Naive thymus-derived CD4-positive, alpha-beta T cell (primary cell): ENCODE results near the gene TUBGCP6. TPM values are rescaled to one million over a fixed set of nuclear protein-coding genes. Genes with fewer than 3 reads are reported as not detected.

ENCODE experiments used
- ATAC-seq: fragments of 150-1000 bp; cut with Tn5 transposase; 2 replicates; pipeline ENCODE4 v1.10.0; 2021; ENCODE audit warnings: mild to moderate bottlenecking, moderate library complexity
- CTCF ChIA-PET: fragments of 350-600 bp; sonication (Branson Sonifier 250); formaldehyde crosslinking; loops from one replicate; lab custom pipeline; 2021; ENCODE audit warnings: antibody characterized with exemption; lab: Charles Lee
- POLR2A ChIA-PET: fragments of 350-600 bp; sonication (Branson Sonifier 250); formaldehyde crosslinking; loops from one replicate; lab custom pipeline; 2021; ENCODE audit warnings: antibody characterized with exemption, inconsistent platforms; lab: Charles Lee
- DNase-seq, 9 donors: peaks; one replicate each; pipeline versions ENCODE4 v3.0.0 to v3.0.0-alpha.2; 2020 to 2022; ENCODE audit warnings: mixed read lengths in 1 of 9
- H3K27ac ChIP-seq: one replicate; pipeline ENCODE4 v1.7.0; 2013; ENCODE audit warnings: mild to moderate bottlenecking, low read depth, low read length, moderate library complexity
- H3K27me3 ChIP-seq, 2 donors: one replicate each; pipeline ENCODE4 v1.7.0; 2013; ENCODE audit warnings: low read length in 2 of 2, mild to moderate bottlenecking in 2 of 2, moderate library complexity in 2 of 2; ENCODE audit not compliant: control insufficient read depth in 2 of 2, insufficient read depth in 2 of 2
- H3K36me3 ChIP-seq, 3 experiments: 1 replicate in 2 of 3; 2 replicates in 1 of 3; pipeline ENCODE4 v1.7.0; 2013; ENCODE audit warnings: low read length in 3 of 3, mild to moderate bottlenecking in 3 of 3, moderate library complexity in 1 of 3; ENCODE audit not compliant: insufficient read depth in 3 of 3, control insufficient read depth in 2 of 3
- H3K4me1 ChIP-seq, 2 donors: one replicate each; pipeline ENCODE4 v1.7.0; 2013; ENCODE audit warnings: low read length in 2 of 2, mild to moderate bottlenecking in 2 of 2, moderate library complexity in 1 of 2; ENCODE audit not compliant: control insufficient read depth in 2 of 2, insufficient read depth in 2 of 2
- H3K4me3 ChIP-seq: 2 replicates; pipeline ENCODE4 v1.7.0; 2013; ENCODE audit warnings: mild to moderate bottlenecking, low read length
- H3K9me3 ChIP-seq, 3 experiments: 1 replicate in 2 of 3; 2 replicates in 1 of 3; pipeline ENCODE4 v1.7.0; 2013; ENCODE audit warnings: low read length in 3 of 3; ENCODE audit not compliant: control insufficient read depth in 2 of 3
- H3K27ac Mint-ChIP-seq, 9 donors: one replicate each; pipeline ENCODE4 v1.8.0; 2020 to 2022; ENCODE audit warnings: mixed read lengths in 9 of 9, mild to moderate bottlenecking in 8 of 9, moderate library complexity in 5 of 9, inconsistent platforms in 2 of 9
- H3K27me3 Mint-ChIP-seq, 5 donors: one replicate each; pipeline ENCODE4 v1.8.0; 2021 to 2022; ENCODE audit warnings: mixed read lengths in 5 of 5, mild to moderate bottlenecking in 1 of 5
- H3K36me3 Mint-ChIP-seq, 5 donors: one replicate each; pipeline ENCODE4 v1.8.0; 2020 to 2022; ENCODE audit warnings: mixed read lengths in 5 of 5, mild to moderate bottlenecking in 3 of 5, inconsistent platforms in 1 of 5
- H3K4me1 Mint-ChIP-seq, 7 donors: one replicate each; pipeline ENCODE4 v1.8.0; 2020 to 2022; ENCODE audit warnings: mixed read lengths in 7 of 7, mild to moderate bottlenecking in 3 of 7, inconsistent platforms in 1 of 7
- H3K4me3 Mint-ChIP-seq, 10 donors: one replicate each; pipeline ENCODE4 v1.8.0; 2020 to 2022; ENCODE audit warnings: mild to moderate bottlenecking in 10 of 10, mixed read lengths in 10 of 10, moderate library complexity in 6 of 10, inconsistent platforms in 2 of 10
- H3K9me3 Mint-ChIP-seq, 11 donors: one replicate each; pipeline ENCODE4 v1.8.0; 2020 to 2022; ENCODE audit warnings: mixed read lengths in 11 of 11, mild to moderate bottlenecking in 4 of 11, inconsistent platforms in 1 of 11, moderate library complexity in 1 of 11
- intact Hi-C, 2 donors: fragments of 100-400 bp; cut with micrococcal nuclease; formaldehyde crosslinking; loops; one replicate each; pipeline ENCODE4 v1.15.1; 2023
- polyA plus RNA-seq, 2 donors: library from polyadenylated mRNA; unstranded; fragments of 300-500 nt; fragmentation: Illumina TruSeq; gene quantifications; one replicate each; pipeline ENCODE4 v1.2.3, GENCODE V29; 2021
- total RNA-seq, 6 experiments: library from RNA in 5 of 6; stranded (reverse) in 5 of 6; gene quantifications; 1 replicate in 5 of 6; 2 replicates in 1 of 6; pipeline ENCODE4 v1.2.3 and lab custom pipeline; 2021 to 2026

TUBGCP6 gene
- total and polyA plus RNA-seq, 7 experiments from 2014 or later, result 15.2 to 146 (median 123) TPM

DNA sequence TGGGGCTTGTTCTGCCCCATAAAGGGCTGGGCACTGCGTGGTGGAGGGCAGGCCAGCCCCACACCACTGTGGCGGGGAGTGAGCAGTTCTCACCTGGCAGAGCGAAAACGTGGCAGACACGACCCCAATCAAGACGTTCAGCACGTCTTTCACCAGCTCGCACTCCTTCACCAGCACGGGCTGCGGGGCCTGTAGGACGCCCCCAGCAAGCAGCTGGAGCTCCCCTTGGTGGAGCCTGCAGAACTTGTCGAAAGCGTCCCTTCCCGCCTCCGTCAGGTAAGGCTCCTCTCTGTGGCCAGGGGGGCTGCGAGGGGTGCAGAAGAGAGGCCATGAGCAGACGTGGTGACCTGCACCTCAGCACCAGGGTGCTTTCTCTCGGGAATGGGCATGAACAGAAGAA, 11.6 kb downstream of the TUBGCP6 start:
- CTCF ChIA-PET, result interaction anchor here (1.3 kb wide), 1 partner anchor 8 kb away, joined by 3 read pairs; no protein-coding TSS in a partner anchor
- no peak for ATAC-seq
- intact Hi-C loops, result no loop called here
- Histone ChIP-seq H3K27ac (no peak overlapping the region), H3K36me3 (peaks cover 0 to 75% (median 10%) of the 10 kb centered on the region in 3 experiments), H3K4me3 (no peak overlapping the region), H3K9me3 (no peaks in the 10 kb centered on the region), H3K4me1 (no peaks in the 10 kb centered on the region), H3K27me3 (no peaks in the 10 kb centered on the region)
- POLR2A ChIA-PET, result no interaction called here
- Mint-ChIP-seq H3K36me3 (peaks cover 0 to 26% (median 7%) of the 10 kb centered on the region in 5 donors), H3K4me1 (peaks cover 6 to 32% (median 25%) of the 10 kb centered on the region in 7 donors), H3K4me3 (no peak overlapping the region), H3K27me3 (no peaks in the 10 kb centered on the region), H3K27ac (no peak overlapping the region), H3K9me3 (peaks cover 0 to 10% (median 0%) of the 10 kb centered on the region in 11 donors)
- DNase-seq, result no peak

DNA sequence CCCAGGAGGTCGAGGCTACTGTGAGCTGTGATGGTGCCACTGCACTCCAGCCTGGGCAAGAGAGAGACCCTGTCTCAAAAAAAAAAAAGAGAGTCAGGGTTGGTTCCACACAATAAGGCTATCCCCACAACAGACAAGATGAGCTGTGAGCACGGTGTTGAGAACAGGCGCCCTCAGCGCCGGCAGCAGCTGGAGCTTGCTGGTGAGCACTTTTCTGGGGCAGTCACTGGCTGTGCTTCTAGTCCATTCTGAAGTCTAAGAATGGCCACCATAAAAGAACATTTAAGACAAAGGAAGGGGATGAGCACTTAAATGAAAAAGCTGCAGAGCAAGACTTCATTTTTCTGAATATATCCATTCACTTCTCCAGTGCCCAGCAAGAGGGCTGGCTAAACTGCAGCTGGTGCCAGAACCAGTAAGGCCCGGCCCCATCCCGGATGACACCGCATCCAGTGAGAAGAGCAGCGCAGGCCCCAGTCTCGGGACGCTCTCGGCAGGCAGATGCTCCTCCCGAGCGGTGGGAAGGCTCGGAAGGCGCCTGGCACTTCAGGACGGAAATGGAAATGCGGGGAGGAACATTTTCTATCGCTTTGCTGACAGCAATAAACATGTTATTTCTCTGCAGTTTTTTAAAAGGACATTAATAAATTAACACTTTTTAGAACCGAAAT, 12.2 kb downstream of the TUBGCP6 start:
- no peaks in the 10 kb centered on the region for H3K4me1 ChIP-seq
- intact Hi-C loops, result no loop called here
- H3K9me3 Mint-ChIP-seq, result peaks cover 0 to 10% (median 0%) of the 10 kb centered on the region in 11 donors
- ChIA-PET POLR2A (interaction anchor here (0.6 kb wide), 2 partner anchors 130 to 389 kb away, joined by 4 to 5 read pairs; no protein-coding TSS in a partner anchor), CTCF (interaction anchor here (0.6 to 1.3 kb wide), 2 partner anchors 8 to 18 kb away, joined by 3 read pairs; no protein-coding TSS in a partner anchor)
- H3K4me3 Mint-ChIP-seq, result no peak overlapping the region
- H3K4me1 Mint-ChIP-seq, result peaks cover 6 to 27% (median 21%) of the 10 kb centered on the region in 7 donors
- no peak overlapping the region for H3K27ac ChIP-seq
- H3K27ac Mint-ChIP-seq, result no peak overlapping the region
- DNase-seq (no peak), ATAC-seq (no peak)
- peaks cover 0 to 76% (median 12%) of the 10 kb centered on the region in 3 experiments for H3K36me3 ChIP-seq
- peaks cover 0 to 21% (median 7%) of the 10 kb centered on the region in 5 donors for H3K36me3 Mint-ChIP-seq
- H3K27me3 ChIP-seq, result no peaks in the 10 kb centered on the region
- H3K9me3 ChIP-seq, result no peaks in the 10 kb centered on the region
- H3K4me3 ChIP-seq, result no peak overlapping the region
- H3K27me3 Mint-ChIP-seq, result no peaks in the 10 kb centered on the region

DNA sequence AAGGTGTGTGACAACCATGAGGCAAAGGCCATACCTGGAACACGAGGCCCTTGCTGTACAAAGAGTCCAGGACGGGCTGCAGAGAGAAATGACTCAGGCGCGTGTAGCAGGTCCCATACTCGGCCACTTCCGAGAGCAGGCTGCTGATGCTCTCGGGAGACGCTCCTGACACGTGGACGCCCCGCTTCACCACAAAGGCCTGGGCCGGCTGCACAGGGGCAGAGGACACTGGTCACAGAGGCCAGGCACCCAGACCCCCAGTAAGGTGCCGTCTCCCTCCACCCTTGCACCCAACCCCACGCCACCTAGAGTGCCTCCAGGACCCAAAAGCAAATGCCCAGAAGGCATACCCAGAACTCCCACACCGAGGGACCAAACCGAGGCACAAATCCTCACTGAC, 15.5 kb downstream of the TUBGCP6 start:
- no peaks in the 10 kb centered on the region for H3K27me3 ChIP-seq
- H3K36me3 Mint-ChIP-seq, result peaks cover 0 to 22% (median 5%) of the 10 kb centered on the region in 5 donors
- H3K4me1 Mint-ChIP-seq, result peaks cover 0 to 18% (median 6%) of the 10 kb centered on the region in 7 donors

DNA sequence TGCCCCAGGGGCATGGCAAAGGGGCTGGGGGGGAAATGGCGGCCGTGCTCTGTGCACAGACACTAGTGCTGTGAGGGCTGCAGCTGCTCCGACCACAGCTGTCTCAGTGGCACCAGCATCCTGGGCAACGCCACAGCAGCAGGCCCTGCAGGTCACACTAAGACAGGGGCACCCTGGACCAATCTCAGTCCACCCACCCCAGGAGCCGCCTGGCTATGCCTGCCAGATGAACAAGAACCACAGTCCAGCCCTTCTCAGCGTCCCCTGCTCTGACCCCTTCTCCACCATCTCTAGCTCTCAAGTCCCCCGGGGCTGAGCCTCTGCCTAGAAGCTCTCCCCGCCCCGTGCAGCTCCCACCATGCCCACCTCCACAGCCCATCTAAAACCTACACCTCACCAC, 16.5 kb downstream of the TUBGCP6 start:
- intact Hi-C loops, result no loop called here
- Mint-ChIP-seq H3K9me3 (no peaks in the 10 kb centered on the region), H3K4me3 (peak overlapping the region in 1 of 10 donors; percentile 16), H3K4me1 (peaks cover 0 to 10% (median 0%) of the 10 kb centered on the region in 7 donors), H3K27me3 (no peaks in the 10 kb centered on the region), H3K27ac (no peak overlapping the region), H3K36me3 (peaks cover 0 to 29% (median 5%) of the 10 kb centered on the region in 5 donors)
- peaks cover 0 to 79% (median 27%) of the 10 kb centered on the region in 3 experiments for H3K36me3 ChIP-seq
- H3K9me3 ChIP-seq, result no peaks in the 10 kb centered on the region
- no peaks in the 10 kb centered on the region for H3K27me3 ChIP-seq
- DNase-seq (no peak), ATAC-seq (no peak)
- H3K4me3 ChIP-seq, result no peak overlapping the region
- CTCF ChIA-PET, result no interaction called here
- H3K27ac ChIP-seq, result no peak overlapping the region
- POLR2A ChIA-PET, result no interaction called here
- no peaks in the 10 kb centered on the region for H3K4me1 ChIP-seq

More for the DNA sequence above, 15.5 kb downstream of the TUBGCP6 start:
- Mint-ChIP-seq H3K27me3 (no peaks in the 10 kb centered on the region), H3K4me3 (no peak overlapping the region), H3K27ac (no peak overlapping the region), H3K9me3 (peaks cover 0 to 2% (median 0%) of the 10 kb centered on the region in 11 donors)
- Histone ChIP-seq H3K27ac (no peak overlapping the region), H3K36me3 (peaks cover 0 to 78% (median 18%) of the 10 kb centered on the region in 3 experiments), H3K9me3 (no peaks in the 10 kb centered on the region), H3K4me1 (no peaks in the 10 kb centered on the region), H3K4me3 (no peak overlapping the region)
- intact Hi-C loops, result no loop called here
- DNase-seq (no peak), ATAC-seq (no peak)
- CTCF ChIA-PET, result no interaction called here
- POLR2A ChIA-PET, result no interaction called here

DNA sequence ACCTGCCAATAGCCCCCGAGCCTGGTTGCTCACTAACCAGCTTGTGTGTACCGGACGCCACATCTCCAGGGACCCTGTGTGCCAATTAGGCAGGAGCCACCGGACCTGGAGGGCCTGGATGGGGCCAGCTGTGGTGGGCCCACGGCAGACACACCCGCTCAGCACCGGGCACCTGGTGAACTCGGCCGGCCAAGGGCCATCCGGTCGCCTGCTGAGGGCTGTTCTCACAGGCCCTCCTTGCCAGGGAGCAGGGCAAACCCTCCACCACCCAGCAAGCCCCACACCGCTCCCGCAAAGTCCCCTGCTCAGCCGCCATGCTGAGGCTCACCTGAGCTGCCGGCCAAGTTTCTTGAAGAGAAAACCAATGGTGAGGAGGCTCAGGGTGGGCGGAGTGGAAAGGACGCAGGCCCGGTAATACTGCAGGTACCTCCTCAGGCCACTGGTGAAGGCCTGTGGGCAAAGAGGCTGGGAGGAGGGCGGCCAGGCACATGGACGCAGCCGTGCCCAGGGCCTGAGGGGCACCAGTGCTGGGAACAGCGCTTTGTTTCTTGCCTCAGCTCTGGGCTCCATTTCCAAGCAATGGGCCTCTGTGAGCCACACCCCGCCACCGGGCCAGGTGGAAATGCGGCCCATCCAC, 17.1 kb downstream of the TUBGCP6 start:
- H3K27me3 Mint-ChIP-seq, result no peaks in the 10 kb centered on the region
- Histone ChIP-seq H3K4me1 (no peaks in the 10 kb centered on the region), H3K27me3 (no peaks in the 10 kb centered on the region), H3K4me3 (no peak overlapping the region), H3K27ac (no peak overlapping the region), H3K36me3 (peaks cover 0 to 79% (median 33%) of the 10 kb centered on the region in 3 experiments), H3K9me3 (no peaks in the 10 kb centered on the region)
- ATAC-seq, result no peak
- H3K36me3 Mint-ChIP-seq, result peaks cover 0 to 32% (median 8%) of the 10 kb centered on the region in 5 donors
- H3K4me1 Mint-ChIP-seq, result peaks cover 0 to 8% (median 0%) of the 10 kb centered on the region in 7 donors
- ChIA-PET POLR2A (interaction anchor here (0.6 kb wide), 1 partner anchor 91 kb away, joined by 3 read pairs; no protein-coding TSS in a partner anchor), CTCF (interaction anchor here (0.9 kb wide), 1 partner anchor 16 kb away, joined by 3 read pairs; no protein-coding TSS in a partner anchor)
- H3K9me3 Mint-ChIP-seq, result no peaks in the 10 kb centered on the region
- no peak for DNase-seq
- H3K4me3 Mint-ChIP-seq, result no peak overlapping the region
- H3K27ac Mint-ChIP-seq, result no peak overlapping the region
- intact Hi-C loops, result no loop called here

DNA sequence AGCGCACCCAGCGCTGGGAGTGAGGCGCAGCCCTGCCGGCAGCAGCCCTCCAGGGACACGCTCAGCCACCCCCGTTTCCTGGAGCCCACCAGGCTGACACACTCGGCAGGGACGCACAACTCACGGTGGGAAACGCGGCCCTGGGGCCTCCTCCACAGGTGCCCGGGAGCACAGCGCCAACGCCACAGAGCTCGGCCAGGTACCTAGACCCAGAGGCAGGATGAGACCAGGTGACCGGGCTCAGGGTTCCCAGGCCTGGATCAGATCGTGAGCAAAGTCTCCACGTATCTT, 18.0 kb downstream of the TUBGCP6 start:
- no peaks in the 10 kb centered on the region for H3K27me3 ChIP-seq
- Mint-ChIP-seq H3K4me1 (peaks cover 0 to 7% (median 0%) of the 10 kb centered on the region in 7 donors), H3K4me3 (no peak overlapping the region), H3K36me3 (peaks cover 0 to 30% (median 8%) of the 10 kb centered on the region in 5 donors), H3K9me3 (no peaks in the 10 kb centered on the region), H3K27me3 (no peaks in the 10 kb centered on the region), H3K27ac (no peak overlapping the region)
- H3K27ac ChIP-seq, result no peak overlapping the region
- ChIA-PET POLR2A (no interaction called here), CTCF (interaction anchor here (0.9 to 1.0 kb wide), 2 partner anchors 12 to 16 kb away, joined by 3 read pairs; no protein-coding TSS in a partner anchor)
- H3K9me3 ChIP-seq, result no peaks in the 10 kb centered on the region
- peaks cover 5 to 81% (median 34%) of the 10 kb centered on the region in 3 experiments for H3K36me3 ChIP-seq
- no peaks in the 10 kb centered on the region for H3K4me1 ChIP-seq
- ATAC-seq (no peak), DNase-seq (no peak)
- intact Hi-C loops, result no loop called here
- H3K4me3 ChIP-seq, result no peak overlapping the region
